NCI-H526 (cell line): Measurements from ENCODE around the gene RPS2.

Source experiments
- DNase-seq, 2 experiments: peaks; one replicate each; lab custom pipeline; 2025; lab: John Stamatoyannopoulos, UW

RPS2 gene

DNA sequence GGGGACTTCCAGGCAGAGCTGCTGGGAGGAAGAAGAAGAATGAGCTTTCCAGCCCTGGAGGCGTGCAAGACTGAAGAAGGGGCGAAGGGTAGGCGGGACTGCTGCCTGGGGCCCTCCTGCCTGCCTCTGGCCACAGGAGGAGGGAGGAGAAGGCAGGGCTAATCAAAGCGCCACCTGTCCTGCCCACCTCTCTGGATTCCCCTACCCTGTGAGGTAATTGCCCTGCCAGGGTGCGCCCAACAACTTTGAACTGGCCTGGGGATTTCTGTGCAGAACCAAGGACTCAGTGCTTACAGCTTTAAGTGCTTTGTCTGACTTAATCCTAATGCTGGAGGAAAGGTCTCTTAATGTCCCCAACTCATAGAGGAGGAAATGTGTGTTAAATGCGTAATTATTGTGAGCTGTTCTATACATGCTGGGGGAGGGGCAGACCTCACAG lies 16.8 kb upstream of the RPS2 start, which contains the start of gene NOXO1:
Gene NOXO1 (minus strand): TSS at position 72 of the 439 bp plus-strand sequence. CDS start 290 bp downstream, outside the sequence.
- DNase-seq = peak in 1 of 2 experiments; percentile 60

DNA sequence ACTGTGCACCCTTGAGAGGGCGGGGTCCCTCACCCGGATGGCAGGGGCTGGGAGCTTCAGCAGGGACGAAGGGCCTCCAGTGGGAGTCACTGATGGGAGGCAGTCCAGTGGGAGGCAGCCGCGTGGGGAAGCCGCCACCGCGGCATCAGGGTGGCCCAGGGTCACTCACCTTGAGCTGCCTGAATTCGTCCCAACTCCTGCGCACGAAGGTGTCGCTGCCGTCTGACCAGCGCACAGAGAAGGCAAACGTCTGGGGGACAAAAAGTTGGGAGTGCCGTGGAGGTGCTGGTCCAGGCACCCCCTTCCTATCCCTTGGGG lies 16.1 kb upstream of the RPS2 start:
- no peak for DNase-seq

DNA sequence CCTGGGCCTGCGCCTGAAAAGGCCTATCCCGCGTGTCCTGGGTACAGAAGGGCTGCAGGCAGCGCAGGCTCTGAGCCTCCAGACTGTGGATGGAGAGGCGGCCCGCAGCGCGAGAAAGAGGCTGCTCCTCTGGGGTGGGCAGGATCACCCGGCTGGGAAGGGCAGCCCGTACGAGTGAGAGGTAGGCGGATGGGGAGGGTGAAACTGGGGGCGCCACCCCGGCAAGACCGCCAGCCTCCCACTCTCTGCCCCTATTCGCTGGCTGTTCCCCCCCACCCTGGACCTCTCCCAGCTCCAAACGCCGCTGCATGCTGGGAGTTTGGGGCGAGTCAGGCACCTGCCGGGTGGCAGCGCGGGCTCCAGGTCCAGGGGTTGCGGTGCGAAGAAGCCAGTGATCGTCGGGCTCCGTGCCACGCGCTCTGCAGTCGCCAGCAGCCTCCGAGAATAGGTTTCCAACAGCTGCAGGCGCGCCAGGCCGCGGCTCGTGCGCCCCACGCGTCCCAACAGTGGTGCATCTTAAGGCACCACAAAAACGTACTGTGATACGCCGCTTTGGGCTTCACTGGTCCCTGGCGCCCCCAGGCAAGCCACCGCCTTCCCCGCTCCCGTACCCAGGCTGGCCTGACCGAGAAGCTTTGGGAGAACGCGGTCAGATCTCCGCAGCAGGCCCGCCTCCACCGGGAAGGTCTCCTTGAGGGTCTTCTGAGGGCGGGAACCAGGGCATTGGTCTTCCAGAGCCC lies 15.6 kb upstream of the RPS2 start:
- DNase-seq = peak in 1 of 2 experiments; percentile 53

DNA sequence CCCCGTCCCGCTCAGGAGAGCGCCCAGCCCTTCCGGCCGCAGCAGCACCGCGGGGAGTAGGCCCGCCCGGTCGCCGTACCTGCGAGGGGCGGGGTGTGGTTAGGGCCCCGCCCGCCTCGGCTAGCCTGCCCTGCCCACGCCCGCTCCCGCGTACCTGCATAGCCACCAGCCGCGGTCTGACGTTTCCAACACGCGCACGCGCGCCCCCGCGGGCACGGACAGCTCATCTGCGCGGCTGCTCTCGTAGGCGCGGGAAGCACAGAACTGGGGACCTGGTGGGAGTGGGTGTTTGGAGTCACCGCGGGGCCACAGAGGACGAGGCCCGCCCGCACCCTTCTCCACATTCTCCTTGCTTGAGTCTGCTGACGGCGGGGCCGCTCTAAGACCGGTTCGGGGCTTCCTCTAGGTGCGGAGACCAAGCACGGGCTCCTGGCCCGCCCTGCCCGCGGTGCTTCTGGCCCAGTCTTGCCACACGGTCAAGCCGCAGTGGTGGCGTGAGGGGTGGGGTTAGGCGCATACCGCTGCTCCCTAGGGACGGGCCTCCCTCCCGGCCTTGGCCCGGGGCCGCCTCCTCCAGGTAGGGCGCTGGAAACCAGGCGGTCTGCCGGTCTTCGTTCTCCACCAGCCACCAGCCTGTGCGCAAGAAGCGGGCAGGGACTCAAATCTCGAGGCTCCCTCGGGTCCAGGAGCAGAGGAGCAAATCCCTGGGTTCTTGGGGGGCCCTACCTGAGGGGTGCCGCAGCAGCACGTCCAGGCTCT lies 14.8 kb upstream of the RPS2 start:
- DNase-seq = peak; percentile 28 to 82

DNA sequence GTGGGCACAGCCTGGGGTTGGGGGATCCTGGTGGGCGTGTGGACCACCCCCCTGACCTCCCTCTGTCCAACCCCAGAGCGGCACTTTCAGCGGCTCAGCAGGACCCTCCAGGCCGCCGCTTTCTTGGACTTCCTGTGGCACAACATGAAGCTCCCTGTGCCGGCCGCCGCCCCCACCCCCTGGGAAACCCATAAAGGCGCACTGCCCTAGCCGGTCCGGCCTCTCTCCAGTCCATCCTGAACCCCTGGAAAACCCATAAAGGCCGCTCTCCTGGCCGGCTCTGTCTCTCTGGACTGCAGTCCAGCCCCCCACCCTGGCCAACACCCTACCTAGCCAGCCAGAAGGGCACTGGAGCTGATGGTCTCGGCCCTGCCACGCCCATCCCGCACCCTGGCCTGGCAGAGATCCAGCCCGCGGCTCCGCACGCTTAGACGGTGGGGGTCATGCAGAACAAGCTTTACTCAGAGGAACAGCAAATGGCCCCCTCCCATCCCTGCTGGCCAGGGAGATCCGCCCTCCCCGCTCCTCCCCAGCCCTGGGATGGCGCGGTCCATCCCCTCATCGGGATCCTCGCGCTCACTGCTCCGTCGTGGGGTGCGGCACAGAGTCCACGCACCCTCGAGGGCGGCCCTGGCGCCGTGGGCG lies 14.0 kb upstream of the RPS2 start:
- DNase-seq = no peak

DNA sequence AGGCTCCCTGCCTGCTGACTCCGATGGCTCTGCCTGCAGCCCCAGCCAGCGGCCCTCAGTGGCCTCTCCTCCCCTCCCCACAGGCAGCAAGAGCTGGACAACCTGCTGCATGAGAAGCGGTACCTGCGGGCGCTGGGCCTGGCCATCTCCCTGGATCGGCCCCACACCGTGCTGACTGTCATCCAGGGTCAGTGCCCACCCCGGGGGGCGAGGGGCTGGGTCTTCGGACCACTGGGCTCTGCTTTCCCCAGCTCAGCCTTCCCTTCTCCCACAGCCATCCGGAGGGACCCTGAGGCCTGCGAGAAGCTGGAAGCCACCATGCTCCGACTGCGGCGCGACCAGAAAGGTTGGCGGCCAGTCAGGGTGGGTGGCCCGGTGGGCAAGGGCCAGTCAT lies 13.2 kb upstream of the RPS2 start:
- DNase-seq = no peak

DNA sequence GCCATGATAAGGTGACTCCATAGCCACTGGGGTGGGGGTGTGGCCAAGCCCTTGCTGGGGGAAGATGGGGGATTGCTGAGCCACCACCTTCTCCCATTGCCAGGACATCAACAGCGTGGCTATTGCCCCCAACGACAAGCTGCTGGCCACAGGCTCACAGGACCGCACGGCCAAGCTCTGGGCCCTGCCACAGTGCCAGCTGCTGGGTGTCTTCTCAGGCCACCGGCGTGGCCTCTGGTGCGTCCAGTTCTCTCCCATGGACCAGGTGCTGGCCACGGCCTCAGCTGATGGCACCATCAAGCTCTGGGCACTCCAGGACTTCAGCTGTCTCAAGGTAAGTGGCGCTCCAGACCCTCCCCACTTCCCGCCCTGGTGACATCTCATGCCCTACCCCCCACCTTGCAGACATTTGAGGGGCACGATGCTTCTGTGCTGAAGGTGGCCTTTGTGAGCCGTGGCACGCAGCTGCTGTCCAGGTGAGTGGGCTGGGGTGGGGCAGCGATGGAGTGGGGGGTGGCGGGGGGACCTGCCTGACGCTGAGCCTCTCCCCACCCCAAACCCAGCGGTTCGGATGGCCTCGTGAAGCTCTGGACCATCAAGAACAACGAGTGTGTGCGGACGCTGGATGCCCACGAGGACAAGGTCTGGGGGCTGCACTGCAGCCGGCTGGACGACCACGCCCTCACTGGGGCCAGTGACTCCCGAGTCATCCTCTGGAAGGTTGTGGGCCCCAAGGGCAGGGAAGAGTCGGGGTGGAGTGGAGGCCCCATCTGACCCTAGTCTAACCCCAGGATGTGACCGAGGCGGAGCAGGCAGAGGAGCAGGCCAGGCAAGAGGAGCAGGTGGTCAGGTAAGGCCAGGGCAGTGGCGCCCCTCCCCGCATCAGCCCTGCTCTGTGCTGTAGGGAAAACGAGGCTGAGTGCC lies 12.6 kb upstream of the RPS2 start:
- DNase-seq = no peak

DNA sequence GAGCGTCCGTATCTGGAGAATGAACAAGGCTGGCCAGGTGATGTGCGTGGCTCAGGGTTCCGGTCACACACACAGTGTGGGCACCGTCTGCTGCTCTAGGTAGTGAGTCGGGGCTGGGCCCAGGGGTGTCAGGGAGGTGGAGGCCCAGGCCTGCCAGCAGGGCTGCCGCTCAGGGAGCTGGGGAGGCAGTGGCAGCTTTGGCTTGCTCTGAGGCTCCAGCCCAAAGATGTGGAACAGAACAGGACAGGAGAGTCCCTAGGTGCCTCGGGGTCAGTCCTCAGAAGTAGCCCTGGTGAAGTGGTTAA lies 11.5 kb upstream of the RPS2 start:
- DNase-seq = no peak

DNA sequence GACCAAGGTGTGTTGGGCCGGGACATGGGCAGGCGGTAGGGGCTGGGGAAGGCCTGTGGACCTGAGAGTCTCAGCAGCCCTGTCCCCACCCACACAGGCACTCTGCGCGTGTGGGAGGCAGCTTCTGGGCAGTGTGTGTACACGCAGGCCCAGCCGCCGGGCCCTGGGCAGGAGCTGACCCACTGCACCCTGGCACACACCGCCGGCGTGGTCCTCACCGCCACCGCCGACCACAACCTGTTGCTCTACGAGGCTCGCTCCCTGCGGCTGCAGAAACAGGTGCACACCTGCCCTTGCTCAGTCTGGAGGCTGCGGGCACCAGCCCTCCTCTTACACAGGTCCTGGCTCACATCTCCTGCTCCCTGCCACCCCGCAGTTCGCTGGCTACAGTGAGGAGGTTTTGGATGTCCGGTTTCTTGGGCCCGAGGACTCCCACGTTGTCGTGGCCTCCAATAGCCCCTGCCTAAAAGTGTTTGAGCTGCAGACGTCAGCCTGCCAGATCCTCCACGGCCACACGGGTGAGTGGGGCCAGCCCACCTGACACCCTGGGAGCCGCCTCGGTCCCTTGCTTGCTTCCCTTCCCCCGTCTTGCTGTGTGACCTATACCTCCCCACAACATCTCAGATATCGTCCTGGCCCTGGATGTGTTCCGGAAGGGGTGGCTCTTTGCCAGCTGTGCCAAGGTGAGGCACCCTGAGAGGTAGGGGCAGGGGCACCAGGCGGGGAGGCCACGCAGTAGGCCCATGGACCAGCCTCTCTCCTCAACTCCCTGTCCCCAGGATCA lies 11.0 kb upstream of the RPS2 start:
- no peak for DNase-seq

DNA sequence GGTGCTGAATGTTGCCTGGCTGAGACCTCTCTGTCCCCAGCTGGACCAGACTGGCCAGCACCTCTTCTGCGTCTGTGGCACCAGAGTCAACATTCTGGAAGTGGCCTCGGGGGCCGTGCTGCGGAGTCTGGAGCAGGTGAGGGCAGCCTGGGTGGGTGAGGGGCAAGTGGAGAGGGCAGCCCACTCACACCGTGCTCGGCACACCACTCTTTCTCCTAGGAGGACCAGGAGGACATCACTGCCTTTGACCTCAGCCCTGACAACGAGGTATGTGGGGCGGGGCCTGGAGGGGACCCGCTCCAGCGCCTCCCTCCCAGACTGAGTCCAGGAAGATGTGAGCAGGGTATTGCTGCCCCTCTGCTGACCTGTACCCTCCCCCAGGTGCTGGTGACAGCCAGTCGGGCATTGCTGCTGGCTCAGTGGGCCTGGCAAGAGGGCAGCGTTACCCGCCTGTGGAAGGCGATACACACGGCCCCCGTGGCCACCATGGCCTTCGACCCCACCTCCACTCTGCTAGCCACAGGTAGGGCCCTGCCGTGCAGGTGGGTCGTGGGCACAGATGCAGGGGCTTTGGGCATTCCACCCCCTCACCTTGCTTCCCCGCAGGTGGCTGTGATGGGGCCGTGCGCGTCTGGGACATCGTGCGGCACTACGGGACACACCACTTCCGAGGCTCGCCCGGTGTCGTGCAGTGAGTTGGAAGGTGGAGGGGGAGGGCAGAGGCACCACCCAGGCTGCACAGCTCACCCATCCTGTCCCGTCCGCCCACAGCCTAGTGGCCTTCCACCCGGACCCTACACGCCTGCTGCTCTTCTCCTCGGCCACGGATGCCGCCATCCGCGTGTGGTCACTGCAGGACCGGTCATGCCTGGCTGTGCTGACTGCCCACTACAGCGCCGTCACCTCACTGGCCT lies 9.8 kb upstream of the RPS2 start:
- DNase-seq = no peak

DNA sequence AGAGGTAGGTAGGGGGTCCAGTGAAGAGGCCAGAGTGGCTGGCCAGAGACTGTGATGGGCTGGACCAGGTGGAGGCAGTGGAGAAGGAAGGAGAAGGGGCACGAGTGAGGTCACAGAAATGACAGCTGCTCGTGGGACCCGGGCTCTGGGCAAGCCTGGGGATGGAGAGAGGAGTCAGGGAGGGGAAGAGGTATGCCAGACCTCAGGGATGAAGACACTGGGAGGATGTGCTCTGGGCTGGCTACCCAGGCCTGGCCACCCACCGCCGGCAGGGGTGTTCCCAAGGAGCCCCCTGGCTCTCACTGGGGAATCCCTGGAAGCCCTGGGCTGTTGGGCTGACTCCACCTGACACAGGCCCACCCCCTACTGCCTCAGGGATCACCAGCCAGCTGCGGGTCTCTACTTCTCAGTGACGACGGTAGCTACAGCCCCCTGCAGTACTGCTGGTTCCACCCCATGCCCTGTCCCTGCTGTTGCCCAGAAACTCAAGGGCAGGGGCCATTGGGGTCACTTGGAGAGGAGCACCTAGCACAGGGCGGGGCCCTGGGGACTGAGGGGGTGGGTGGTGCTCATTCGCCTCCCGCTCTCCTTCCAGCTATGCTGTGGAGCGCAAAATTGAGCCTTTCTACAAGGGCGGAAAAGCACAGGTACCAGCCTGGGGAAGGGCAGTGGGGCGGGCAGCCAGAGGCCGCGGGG lies 9.0 kb upstream of the RPS2 start:
- DNase-seq = no peak

DNA sequence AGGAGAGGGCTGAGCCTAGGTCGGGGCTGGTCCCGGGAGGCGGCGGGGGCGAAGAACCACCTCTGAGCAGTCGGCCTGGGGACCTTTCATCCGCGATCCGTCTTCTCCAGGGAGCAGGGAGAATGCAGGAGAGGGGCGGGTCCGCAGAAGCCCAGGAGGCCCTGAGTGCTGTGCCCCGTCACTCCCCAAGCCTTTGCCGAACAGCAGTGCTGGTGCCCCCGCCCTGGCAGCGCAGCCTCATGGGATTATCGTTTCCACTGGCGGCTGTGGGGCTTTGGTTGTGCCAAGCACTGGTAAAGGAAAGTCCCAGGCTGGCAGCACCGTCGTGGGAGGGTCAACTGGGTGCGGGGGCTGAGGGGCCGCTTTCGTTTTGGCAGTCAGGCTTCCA lies 7.9 kb upstream of the RPS2 start:
- no peak for DNase-seq

DNA sequence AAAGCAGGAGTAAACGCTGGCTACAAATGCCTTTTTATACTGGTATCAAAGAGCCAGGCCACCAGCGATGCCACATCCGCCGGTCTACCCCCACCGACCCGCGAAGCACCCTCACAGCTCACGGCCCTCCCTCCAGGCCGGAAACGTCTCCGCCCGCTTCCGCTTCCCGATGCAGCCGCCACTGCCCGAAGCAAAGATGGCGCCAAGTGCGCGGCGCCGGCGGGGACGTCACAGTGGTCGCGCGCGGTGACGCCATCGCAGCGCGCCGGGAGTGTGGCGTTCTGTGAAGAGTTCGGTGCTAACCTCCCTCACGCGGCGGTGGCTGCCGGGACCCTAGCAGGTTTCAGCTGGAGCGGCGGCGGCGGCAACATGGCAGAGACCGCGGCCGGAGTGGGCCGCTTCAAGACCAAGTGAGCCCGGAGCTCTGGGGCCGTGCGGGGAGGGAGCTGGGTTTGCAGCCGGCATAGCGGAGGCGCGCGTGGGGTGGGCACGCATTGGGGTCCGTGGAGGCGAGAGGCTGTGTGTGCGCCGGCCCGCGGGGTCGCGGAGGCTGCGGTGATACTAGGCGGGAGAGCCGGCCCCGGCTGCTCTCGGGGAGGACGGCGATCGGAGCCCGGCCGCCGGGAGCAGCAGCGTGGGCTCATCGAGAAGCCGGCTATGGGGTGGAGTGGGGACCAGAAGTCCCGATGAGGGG lies 7.3 kb upstream of the RPS2 start, which contains the start of gene TBL3:
Gene TBL3 (plus strand): TSS at position 258 of the 694 bp plus-strand sequence. CDS start 112 bp downstream, at position 370.
- DNase-seq = peak; percentile 45 to 91

DNA sequence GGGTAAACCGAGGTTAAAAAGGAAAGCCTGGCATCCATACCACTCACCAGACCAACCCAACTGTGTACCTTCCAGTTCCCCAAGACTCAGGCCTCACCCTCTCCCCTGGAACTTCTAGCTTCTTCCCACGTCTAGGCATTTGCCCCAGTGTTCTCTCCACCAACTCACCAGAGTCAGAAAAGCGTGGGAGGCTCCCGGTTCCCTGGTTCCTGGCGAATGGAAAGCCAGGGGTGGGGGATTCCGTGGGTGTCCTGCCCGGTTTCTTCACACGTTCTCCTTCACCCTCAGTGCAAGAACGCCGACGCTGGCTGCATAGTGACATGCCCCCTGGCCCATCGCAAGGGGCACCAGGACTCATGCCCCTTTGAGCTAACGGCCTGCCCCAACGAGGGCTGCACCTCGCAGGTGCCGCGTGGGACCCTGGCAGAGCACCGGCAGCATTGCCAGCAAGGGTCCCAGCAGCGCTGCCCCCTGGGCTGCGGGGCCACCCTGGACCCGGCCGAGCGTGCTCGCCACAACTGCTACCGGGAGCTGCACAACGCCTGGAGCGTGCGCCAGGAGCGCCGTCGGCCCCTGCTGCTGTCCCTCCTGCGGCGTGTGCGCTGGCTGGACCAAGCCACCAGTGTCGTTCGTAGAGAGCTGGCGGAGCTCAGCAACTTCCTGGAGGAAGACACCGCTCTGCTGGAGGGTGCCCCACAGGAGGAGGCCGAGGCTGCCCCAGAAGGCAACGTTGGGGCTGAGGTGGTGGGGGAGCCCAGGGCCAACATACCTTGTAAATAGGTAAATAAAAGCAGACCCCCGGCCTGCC lies 3.7 kb upstream of the RPS2 start:
- DNase-seq = no peak

DNA sequence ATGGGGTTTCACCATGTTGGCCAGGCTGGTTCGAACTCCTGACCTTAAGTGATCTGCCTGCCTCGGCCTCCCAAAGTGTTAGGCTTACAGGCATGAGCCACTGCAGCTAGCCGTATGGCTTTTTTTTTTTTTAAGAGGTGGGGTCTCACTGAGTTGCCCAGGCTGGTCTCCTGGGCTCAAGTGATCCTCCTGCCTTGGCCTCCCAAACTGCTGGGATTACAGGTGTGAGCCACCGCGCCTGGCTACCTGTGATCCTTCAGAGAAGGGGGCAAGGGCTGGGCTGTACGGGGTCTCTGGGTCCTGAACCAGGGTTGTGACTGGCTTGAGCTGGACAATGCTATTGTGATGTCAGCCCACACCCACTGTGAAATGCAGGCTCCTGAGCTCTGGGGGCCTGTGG lies 1.8 kb upstream of the RPS2 start, which contains the start of gene RNF151:
Gene RNF151 (plus strand): TSS at position 397 of the 400 bp plus-strand sequence. CDS start 26 bp downstream, outside the sequence.
- no peak for DNase-seq

DNA sequence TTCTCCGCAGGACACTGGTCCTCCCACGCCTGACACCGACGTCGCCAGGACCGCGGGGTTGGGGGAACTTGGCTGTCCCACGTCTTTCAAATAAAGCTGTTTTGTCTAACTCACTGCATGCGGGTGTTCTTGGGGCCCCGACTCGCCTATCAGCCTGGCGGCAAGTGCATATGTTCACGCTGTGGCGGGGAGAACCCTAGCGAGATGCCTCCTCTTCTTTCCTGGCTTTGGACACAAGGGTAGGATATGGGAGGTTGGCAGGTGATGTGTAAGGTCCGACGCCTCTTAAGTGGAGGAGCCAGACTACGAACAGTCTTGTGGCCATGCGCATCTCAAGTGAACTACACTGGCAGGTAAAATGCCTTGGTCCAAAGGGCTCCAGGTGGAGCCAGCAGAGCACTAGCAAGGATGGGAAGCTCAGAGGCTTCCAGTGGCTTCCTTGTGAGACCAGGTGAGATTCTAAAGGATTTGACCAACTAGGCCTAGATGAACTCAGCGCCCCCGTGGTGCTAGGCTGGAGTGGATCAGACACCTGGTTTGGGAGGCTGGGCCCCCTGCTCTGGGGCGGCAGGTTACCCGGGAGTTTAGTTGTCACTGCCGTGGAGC lies 873 bp upstream of the RPS2 start:
- DNase-seq = no peak

DNA sequence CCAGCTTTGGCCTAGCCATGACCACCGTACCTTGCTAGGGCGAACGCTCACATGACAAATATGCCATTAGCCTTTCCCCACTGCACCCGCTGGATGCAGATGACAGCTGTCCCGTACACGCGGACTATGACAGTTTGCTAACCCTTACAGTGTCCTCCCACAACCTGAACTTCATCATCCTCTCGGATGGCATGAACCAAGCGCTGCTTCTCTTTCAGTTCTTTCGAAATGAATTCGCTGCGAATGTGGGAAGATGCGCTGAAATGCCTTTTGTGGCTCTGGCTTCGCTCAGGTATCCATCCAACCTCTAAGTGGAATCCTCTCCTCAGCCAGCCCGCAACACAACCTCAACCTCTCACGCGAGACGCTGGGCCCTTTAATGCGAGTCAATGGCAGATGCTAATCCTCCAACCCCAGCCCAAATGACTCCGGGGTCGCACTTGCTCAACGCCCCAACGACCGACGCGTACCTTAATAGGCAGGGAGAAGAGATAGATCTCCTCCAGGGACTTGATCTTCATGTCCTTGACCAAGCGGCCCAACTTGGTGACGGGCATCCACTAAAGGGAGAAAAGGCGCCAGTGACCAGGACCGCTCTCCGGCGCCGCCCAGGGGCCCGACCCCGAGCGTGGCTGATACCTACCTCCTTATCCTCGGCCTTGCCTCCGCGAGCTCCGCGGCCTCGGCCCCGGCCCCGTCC lies 670 bp downstream of the RPS2 start:
- no peak for DNase-seq
